ENCODE data around the gene IFI6.
"Not testable (repeated sequence)": the region's sequence is repeated elsewhere in the genome, so short reads cannot be mapped to it uniquely, and the experiment has no call there.

The IFI6 gene

GRCh38 chr1:27687906-27688305 lies 15.9 kb upstream of the IFI6 start:
- no peak for TF ChIP-seq JUND (IDR thresholded peaks at IDR 0.05; ENCODE audit: low read depth)
- in situ Hi-C loops (cut with HindIII; ENCODE audit: low pct_unique_long_range_greater_than_20kb, low sequenced_read_pairs), result no loop called here
- DNase-seq (ENCODE audit: low read depth in 1 of 2, low spot score in 1 of 2), result no peak

- in situ Hi-C loops (cut with HindIII; ENCODE audit: low pct_unique_long_range_greater_than_20kb, low sequenced_read_pairs), result no loop called here
- TF ChIP-seq JUND (IDR thresholded peaks at IDR 0.05; ENCODE audit: low read depth), result no peak
- DNase-seq (ENCODE audit: low read depth in 1 of 2, low spot score in 1 of 2), result no peak
Observed at GRCh38 chr1:27686223-27686990, 14.4 kb upstream of the IFI6 start.

- no peak for TF ChIP-seq JUND (IDR thresholded peaks at IDR 0.05; ENCODE audit: low read depth)
- in situ Hi-C loops (cut with HindIII; ENCODE audit: low pct_unique_long_range_greater_than_20kb, low sequenced_read_pairs), result no loop called here
- DNase-seq (ENCODE audit: low read depth in 1 of 2, low spot score in 1 of 2), result peak in 1 of 2 experiments; percentile 86
Observed at GRCh38 chr1:27684176-27684575, 12.2 kb upstream of the IFI6 start.

- TF ChIP-seq JUND (IDR thresholded peaks at IDR 0.05; ENCODE audit: low read depth), result no peak
- no peak for DNase-seq (ENCODE audit: low read depth in 1 of 2, low spot score in 1 of 2)
Observed at GRCh38 chr1:27682351-27682944, 10.5 kb upstream of the IFI6 start.

GRCh38 chr1:27681580-27681979 lies 9.6 kb upstream of the IFI6 start:
- in situ Hi-C loops (cut with HindIII; ENCODE audit: low pct_unique_long_range_greater_than_20kb, low sequenced_read_pairs); DNase-seq (ENCODE audit: low read depth in 1 of 2, low spot score in 1 of 2): not testable (repeated sequence)

More at GRCh38 chr1:27682351-27682944, 10.5 kb upstream of the IFI6 start:
- in situ Hi-C loops (cut with HindIII; ENCODE audit: low pct_unique_long_range_greater_than_20kb, low sequenced_read_pairs), result no loop called here

- in situ Hi-C loops (cut with HindIII; ENCODE audit: low pct_unique_long_range_greater_than_20kb, low sequenced_read_pairs); DNase-seq (ENCODE audit: low read depth in 1 of 2, low spot score in 1 of 2): not testable (repeated sequence)
Observed at GRCh38 chr1:27680225-27680791, 8.3 kb upstream of the IFI6 start.

- TF ChIP-seq JUND (IDR thresholded peaks at IDR 0.05; ENCODE audit: low read depth), result no peak
- no peak for DNase-seq (ENCODE audit: low read depth in 1 of 2, low spot score in 1 of 2)
- in situ Hi-C loops (cut with HindIII; ENCODE audit: low pct_unique_long_range_greater_than_20kb, low sequenced_read_pairs), result no loop called here
Observed at GRCh38 chr1:27678747-27679146, 6.8 kb upstream of the IFI6 start.

- TF ChIP-seq JUND (IDR thresholded peaks at IDR 0.05; ENCODE audit: low read depth), result no peak
- DNase-seq (ENCODE audit: low read depth in 1 of 2, low spot score in 1 of 2), result no peak
- in situ Hi-C loops (cut with HindIII; ENCODE audit: low pct_unique_long_range_greater_than_20kb, low sequenced_read_pairs), result no loop called here
Observed at GRCh38 chr1:27676410-27676809, 4.4 kb upstream of the IFI6 start.

GRCh38 chr1:27672750-27673112 lies 739 bp upstream of the IFI6 start:
- in situ Hi-C loops (cut with HindIII; ENCODE audit: low pct_unique_long_range_greater_than_20kb, low sequenced_read_pairs), result no loop called here
- TF ChIP-seq JUND (IDR thresholded peaks at IDR 0.05; ENCODE audit: low read depth), result no peak
- DNase-seq (ENCODE audit: low read depth in 1 of 2, low spot score in 1 of 2), result no peak

GRCh38 chr1:27669876-27670275 lies 2.1 kb downstream of the IFI6 start:
- DNase-seq (ENCODE audit: low read depth in 1 of 2, low spot score in 1 of 2), result no peak
- no peak for TF ChIP-seq JUND (IDR thresholded peaks at IDR 0.05; ENCODE audit: low read depth)
- in situ Hi-C loops (cut with HindIII; ENCODE audit: low pct_unique_long_range_greater_than_20kb, low sequenced_read_pairs), result no loop called here

- TF ChIP-seq JUND (IDR thresholded peaks at IDR 0.05; ENCODE audit: low read depth), result no peak
- in situ Hi-C loops (cut with HindIII; ENCODE audit: low pct_unique_long_range_greater_than_20kb, low sequenced_read_pairs), result no loop called here
- peak; percentile 72 to 73 for DNase-seq (ENCODE audit: low read depth in 1 of 2, low spot score in 1 of 2)
Observed at GRCh38 chr1:27668808-27669723, 2.9 kb downstream of the IFI6 start.

- no peak for TF ChIP-seq JUND (IDR thresholded peaks at IDR 0.05; ENCODE audit: low read depth)
- in situ Hi-C loops (cut with HindIII; ENCODE audit: low pct_unique_long_range_greater_than_20kb, low sequenced_read_pairs), result no loop called here
Observed at GRCh38 chr1:27668121-27668807, 3.7 kb downstream of the IFI6 start.

More at GRCh38 chr1:27668121-27668807, 3.7 kb downstream of the IFI6 start:
- DNase-seq (ENCODE audit: low read depth in 1 of 2, low spot score in 1 of 2), result no peak

Data from T47D (cell line).